ENCODE results near the gene TOMM20. TPM values are rescaled to one million over a fixed set of nuclear protein-coding genes. Genes with fewer than 3 reads are reported as not detected.

The TOMM20 gene
- total and polyA plus RNA-seq, 9 of the 15 experiments (the other 6 are each of a cell fraction or from before 2014, with no cell fraction given): 70.6 to 334 (median 159) TPM

GRCh38 chr1:235077571-235078479 lies 50.8 kb downstream of the TOMM20 start (continued):
- TF ChIP-seq, protein P1, sequence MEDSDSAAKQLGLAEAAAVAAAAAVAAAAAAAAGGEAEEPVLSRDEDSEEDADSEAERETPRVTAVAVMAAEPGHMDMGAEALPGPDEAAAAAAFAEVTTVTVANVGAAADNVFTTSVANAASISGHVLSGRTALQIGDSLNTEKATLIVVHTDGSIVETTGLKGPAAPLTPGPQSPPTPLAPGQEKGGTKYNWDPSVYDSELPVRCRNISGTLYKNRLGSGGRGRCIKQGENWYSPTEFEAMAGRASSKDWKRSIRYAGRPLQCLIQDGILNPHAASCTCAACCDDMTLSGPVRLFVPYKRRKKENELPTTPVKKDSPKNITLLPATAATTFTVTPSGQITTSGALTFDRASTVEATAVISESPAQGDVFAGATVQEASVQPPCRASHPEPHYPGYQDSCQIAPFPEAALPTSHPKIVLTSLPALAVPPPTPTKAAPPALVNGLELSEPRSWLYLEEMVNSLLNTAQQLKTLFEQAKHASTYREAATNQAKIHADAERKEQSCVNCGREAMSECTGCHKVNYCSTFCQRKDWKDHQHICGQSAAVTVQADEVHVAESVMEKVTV (CRISPR knock-in tag; IDR thresholded peaks at IDR 0.05): no peak
- TF ChIP-seq RCOR1 (IDR thresholded peaks at IDR 0.05; ENCODE audit: borderline replicate concordance in 1 of 2, low read depth in 2 of 2, low read length in 2 of 2) (no peak), RBFOX2 (IDR thresholded peaks at IDR 0.05; ENCODE audit: low read depth, low read length) (no peak), KDM2B (CRISPR knock-in tag; IDR thresholded peaks at IDR 0.05) (no peak), CBX8 (IDR thresholded peaks at IDR 0.05; ENCODE audit: borderline replicate concordance, extremely low read depth, low read depth, low read length, poor library complexity, severe bottlenecking) (no peak), DPF2 (IDR thresholded peaks at IDR 0.05) (no peak), KLF10 (CRISPR knock-in tag; IDR thresholded peaks at IDR 0.05) (no peak), ZC3H11A (IDR thresholded peaks at IDR 0.05; ENCODE audit: low read depth, low read length) (no peak), ARHGAP35 (IDR thresholded peaks at IDR 0.05; ENCODE audit: partially characterized antibody) (peak; percentile 91), GATAD2A (IDR thresholded peaks at IDR 0.05) (peak; percentile 24; the same call in 1 of the 2 replicates), STAT6 (CRISPR knock-in tag; IDR thresholded peaks at IDR 0.05) (no peak), SMAD1 (IDR thresholded peaks at IDR 0.05; ENCODE audit: low read depth, low read length, partially characterized antibody) (no peak), ZBTB9 (CRISPR knock-in tag; IDR thresholded peaks at IDR 0.05) (no peak), MCM5 (IDR thresholded peaks at IDR 0.05; ENCODE audit: low read depth) (no peak), TRIM28 (IDR thresholded peaks at IDR 0.05) (no peak), CSDE1 (IDR thresholded peaks at IDR 0.05) (peak; percentile 62 to 74; a peak in 1 of 4 replicates), XRCC4 (IDR thresholded peaks at IDR 0.05; ENCODE audit: extremely low read depth, insufficient read depth, insufficient read length) (no peak), ADNP (tag; IDR thresholded peaks at IDR 0.05) (peak; percentile 88; the same call in 1 of the 2 replicates), HLTF (IDR thresholded peaks at IDR 0.05) (peak; percentile 96), NR2C1 (IDR thresholded peaks at IDR 0.05) (peak; percentile 58; the same call in 1 of the 2 replicates), NR2C1 (tag; IDR thresholded peaks at IDR 0.05) (no peak), LARP7 (IDR thresholded peaks at IDR 0.05) (peak; percentile 96)
- TF ChIP-seq, protein P2, sequence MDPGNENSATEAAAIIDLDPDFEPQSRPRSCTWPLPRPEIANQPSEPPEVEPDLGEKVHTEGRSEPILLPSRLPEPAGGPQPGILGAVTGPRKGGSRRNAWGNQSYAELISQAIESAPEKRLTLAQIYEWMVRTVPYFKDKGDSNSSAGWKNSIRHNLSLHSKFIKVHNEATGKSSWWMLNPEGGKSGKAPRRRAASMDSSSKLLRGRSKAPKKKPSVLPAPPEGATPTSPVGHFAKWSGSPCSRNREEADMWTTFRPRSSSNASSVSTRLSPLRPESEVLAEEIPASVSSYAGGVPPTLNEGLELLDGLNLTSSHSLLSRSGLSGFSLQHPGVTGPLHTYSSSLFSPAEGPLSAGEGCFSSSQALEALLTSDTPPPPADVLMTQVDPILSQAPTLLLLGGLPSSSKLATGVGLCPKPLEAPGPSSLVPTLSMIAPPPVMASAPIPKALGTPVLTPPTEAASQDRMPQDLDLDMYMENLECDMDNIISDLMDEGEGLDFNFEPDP (CRISPR knock-in tag; IDR thresholded peaks at IDR 0.05): no peak
